ENCODE results near the gene LZTR1. TPM values are rescaled to one million over a fixed set of nuclear protein-coding genes. Genes with fewer than 3 reads are reported as not detected.
A peak's percentile ranks its signal among the peaks of the same experiment; 100 is the strongest.
"Not testable (repeated sequence)": the region's sequence is repeated elsewhere in the genome, so short reads cannot be mapped to it uniquely, and the experiment has no call there.

Gene LZTR1
- total RNA-seq, 1 donor from 2014 or later, result 72.9 TPM

GRCh38 chr22:21025763-21026755 is 44.0 kb downstream of the LZTR1 start:
- ATAC-seq, result no peak
- intact Hi-C loops (cut with DNase I), result no loop called here
- DNase-seq (ENCODE audit: low spot score), result no peak

DNA sequence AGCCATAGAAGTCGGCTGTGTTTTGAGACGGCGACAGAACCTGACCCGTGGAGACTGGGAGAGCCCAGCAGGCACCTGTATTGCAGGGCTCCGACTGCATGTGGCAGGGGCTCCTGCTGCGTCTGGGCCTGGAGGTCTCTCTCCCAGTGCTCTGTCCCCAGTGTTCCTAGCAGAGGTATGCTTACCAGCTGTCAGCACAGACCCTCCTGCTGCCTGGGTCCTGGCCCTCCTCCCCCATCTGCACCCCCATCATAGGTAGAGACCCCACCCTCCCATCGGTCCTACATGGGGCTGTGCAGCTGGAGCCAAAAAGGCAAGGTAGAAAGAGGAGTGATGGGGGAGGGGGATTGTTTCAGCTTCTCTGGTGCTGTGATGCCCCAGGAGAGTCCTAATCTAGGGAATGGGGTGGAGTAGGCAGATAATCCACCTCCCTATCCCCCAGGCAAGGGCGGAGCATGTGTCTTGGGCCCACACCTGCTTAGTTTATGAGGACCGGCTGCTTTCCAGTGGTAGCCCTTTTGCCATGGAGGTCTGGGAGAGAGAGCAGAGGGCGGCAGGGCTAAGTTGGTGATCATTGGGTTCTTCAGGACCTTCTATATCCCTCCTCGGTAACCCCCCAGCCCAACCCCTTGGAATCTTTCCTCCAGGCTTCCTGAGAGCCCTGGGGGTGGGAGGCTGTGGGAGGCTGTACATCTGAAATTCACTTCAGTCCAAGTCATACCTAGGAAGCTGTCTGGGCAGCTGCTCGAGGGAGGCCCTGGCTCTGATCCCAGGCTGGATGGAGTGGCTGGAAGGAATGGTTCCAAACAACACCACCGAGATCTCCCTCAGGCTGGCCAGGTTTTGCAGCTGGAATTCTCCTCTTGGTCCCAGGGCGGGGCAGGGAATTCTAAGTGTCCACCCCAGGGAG is 44.9 kb downstream of the LZTR1 start:
- ATAC-seq, result no peak
- DNase-seq (ENCODE audit: low spot score), result no peak
- intact Hi-C loops (cut with DNase I), result no loop called here

- intact Hi-C loops (cut with DNase I), result no loop called here
Observed at GRCh38 chr22:21028277-21029251, 46.5 kb downstream of the LZTR1 start.

DNA sequence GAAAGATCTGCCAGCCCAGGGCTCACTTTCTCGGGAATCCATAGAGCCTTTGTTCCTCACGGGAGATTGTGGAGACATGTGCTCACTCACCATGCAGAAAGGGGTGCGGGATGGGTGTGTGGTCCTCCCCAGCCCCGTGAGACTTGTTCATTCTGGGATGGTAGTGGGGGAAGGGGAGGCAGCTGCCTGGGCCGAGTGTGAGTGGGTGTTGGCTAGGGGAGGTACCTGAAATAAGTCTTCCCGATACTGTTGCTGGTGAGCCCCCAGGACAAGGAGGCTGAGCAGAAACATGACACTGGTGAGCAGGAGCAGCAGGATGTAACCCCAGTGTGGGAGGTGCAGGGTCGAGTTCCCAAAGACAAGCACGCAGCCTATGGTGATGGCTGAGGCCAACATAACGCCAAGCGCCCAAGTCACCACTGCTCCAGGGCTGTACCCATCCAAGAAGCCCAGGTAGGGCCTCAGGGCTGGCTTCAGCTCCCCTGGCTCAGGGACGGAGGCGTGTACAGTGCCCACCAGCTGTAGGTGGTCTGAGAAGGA is 47.5 kb downstream of the LZTR1 start:
- ATAC-seq, result no peak
- DNase-seq (ENCODE audit: low spot score), result no peak
- intact Hi-C loops (cut with DNase I), result no loop called here

More at GRCh38 chr22:21028277-21029251, 46.5 kb downstream of the LZTR1 start:
- no peak for DNase-seq (ENCODE audit: low spot score)
- ATAC-seq, result no peak

DNA sequence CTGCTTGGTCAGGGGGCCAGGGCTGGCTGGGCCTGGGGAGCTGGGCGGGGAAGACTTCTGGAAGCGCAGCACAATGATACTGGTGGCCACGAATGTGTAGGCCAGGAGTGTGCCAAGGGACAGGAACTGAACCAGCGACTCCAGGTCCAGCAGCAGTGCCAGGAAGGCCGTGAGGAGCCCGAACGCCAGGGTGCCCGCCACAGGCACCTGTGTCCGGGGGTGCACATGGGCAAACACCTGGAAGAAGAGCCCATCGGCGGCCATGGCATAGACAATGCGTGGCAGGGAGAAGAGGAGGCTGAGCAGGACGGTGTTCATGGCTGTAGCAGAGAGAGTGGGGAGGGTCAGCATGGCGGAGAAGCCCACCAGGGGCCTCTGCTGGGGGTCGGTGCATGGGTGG is 47.9 kb downstream of the LZTR1 start:
- DNase-seq (ENCODE audit: low spot score), result no peak

GRCh38 chr22:21030621-21031544 is 48.8 kb downstream of the LZTR1 start:
- DNase-seq (ENCODE audit: low spot score) (no peak), ATAC-seq (no peak)
- intact Hi-C loops (cut with DNase I), result no loop called here

More for the DNA sequence above, 47.9 kb downstream of the LZTR1 start:
- intact Hi-C loops (cut with DNase I), result no loop called here
- no peak for ATAC-seq

- DNase-seq (ENCODE audit: low spot score), result no peak
- intact Hi-C loops (cut with DNase I), result no loop called here
- ATAC-seq, result no peak
Observed at GRCh38 chr22:21031545-21032036, 49.5 kb downstream of the LZTR1 start.

- intact Hi-C loops (cut with DNase I), result no loop called here
- DNase-seq (ENCODE audit: low spot score), result no peak
- peak; percentile 64 for ATAC-seq
Observed at GRCh38 chr22:21032037-21032867, 50.2 kb downstream of the LZTR1 start, which contains the start of gene SLC7A4. Gene SLC7A4, minus strand, starts transcription at chr22:21032561. Its CDS starts 749 bp downstream, at chr22:21031812.

GRCh38 chr22:21032868-21033688 is 51.0 kb downstream of the LZTR1 start:
- intact Hi-C loops (cut with DNase I), result no loop called here
- ATAC-seq (peak; percentile 37), DNase-seq (ENCODE audit: low spot score) (no peak)

- DNase-seq (ENCODE audit: low spot score) (no peak), ATAC-seq (no peak)
- intact Hi-C loops (cut with DNase I), result no loop called here
Observed at GRCh38 chr22:21033895-21034294, 51.8 kb downstream of the LZTR1 start.

DNA sequence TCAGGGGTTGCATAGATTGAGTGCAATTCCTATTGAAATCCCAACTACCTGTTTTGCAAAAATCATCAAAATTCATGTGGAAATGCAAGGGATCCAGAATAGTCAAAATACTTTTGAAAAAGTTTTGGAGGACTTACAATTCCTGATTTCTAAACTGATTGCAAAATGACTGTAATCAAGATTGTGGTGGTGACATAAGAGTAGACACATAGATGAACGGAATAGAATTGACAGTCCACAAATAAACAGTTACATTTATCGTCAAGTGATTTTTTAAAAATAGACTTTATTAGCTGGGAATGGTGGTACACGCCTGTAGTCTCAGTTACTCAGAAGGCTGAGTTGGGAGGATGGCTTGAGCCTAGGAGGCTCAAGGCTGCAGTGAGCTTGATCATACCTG is 52.9 kb downstream of the LZTR1 start:
- DNase-seq (ENCODE audit: low spot score) (no peak), ATAC-seq (no peak)
- intact Hi-C loops (cut with DNase I), result no loop called here

DNA sequence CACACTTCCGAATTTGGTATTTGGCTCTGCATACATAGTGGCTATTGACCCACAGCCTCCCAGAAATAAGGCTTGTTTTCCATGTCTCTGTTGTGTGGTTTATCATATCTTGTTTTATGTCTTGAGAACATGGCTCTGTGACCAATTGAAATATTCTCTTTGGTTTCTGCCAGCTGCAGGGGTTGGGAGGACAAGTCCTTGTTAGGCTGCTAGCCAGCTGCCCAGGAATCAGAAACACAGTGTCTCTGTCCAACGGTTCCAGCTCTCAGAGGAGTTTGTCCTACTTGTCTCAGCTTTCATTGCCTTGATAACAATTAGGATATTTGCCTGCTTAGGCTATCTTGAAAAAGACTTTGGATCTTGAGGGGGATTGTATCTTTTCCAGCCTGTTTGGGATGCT is 56.3 kb downstream of the LZTR1 start:
- ATAC-seq (no peak), DNase-seq (ENCODE audit: low spot score) (no peak)
- intact Hi-C loops (cut with DNase I), result no loop called here

- intact Hi-C loops (cut with DNase I); ATAC-seq; DNase-seq (ENCODE audit: low spot score): not testable (repeated sequence)
Observed at GRCh38 chr22:21039158-21039557, 57.1 kb downstream of the LZTR1 start.

GRCh38 chr22:21041937-21042336 is 59.8 kb downstream of the LZTR1 start:
- DNase-seq (ENCODE audit: low spot score), result no peak
- no peak for ATAC-seq
- intact Hi-C loops (cut with DNase I), result no loop called here
